Measurements from ENCODE around the gene ZNF827. TPM values are rescaled to one million over a fixed set of nuclear protein-coding genes. Genes with fewer than 3 reads are reported as not detected.

The ZNF827 gene
- total and polyA plus RNA-seq, 4 donors = 2.6 to 29.2 (median 12.3) TPM

GRCh38 chr4:145736241-145736831 lies 202.3 kb downstream of the ZNF827 start:
- H3K4me3 ChIP-seq (ENCODE audit: low read length in 2 of 2) = no peak overlapping the region
- intact Hi-C loops (cut with DNase I) = loop anchor here (5.0 to 10.0 kb wide), 5 partner anchors 66 to 552 kb away; partner anchors contain the start of genes OTUD4 (in 1 of the 2) and SMAD1 (in 1 of the 2)
- H3K36me3 ChIP-seq (ENCODE audit: control insufficient read depth in 1 of 2, insufficient read depth in 2 of 2, low read length in 1 of 2) = no peaks in the 10 kb centered on the region
- DNase-seq (peak; percentile 81 to 82), ATAC-seq (ENCODE audit: low FRiP score) (peak; percentile 56)
- peak overlapping the region; percentile 98 to 99 for H3K27ac ChIP-seq (ENCODE audit: low read depth in 1 of 2, low read length in 2 of 2)
- H3K9me3 ChIP-seq (ENCODE audit: control insufficient read depth, low read length) = no peaks in the 10 kb centered on the region
- 17 to 23% methylated on average over 9 of the region's 9 CpGs for WGBS, 2 donors
- H3K27me3 ChIP-seq (ENCODE audit: control insufficient read depth in 1 of 2, insufficient read depth in 2 of 2, low read length in 1 of 2) = no peaks in the 10 kb centered on the region
- H3K4me1 ChIP-seq (ENCODE audit: control insufficient read depth in 1 of 2, insufficient read depth in 2 of 2, low read length in 2 of 2) = peaks cover 0 to 5% of the 10 kb centered on the region in 2 donors

GRCh38 chr4:145735827-145736226 lies 202.8 kb downstream of the ZNF827 start:
- WGBS, 2 donors = 6 to 10% methylated on average over 4 of the region's 4 CpGs
- ATAC-seq (ENCODE audit: low FRiP score) (no peak), DNase-seq (no peak)
- peak overlapping the region; percentile 98 to 99 for H3K27ac ChIP-seq (ENCODE audit: low read depth in 1 of 2, low read length in 2 of 2)
- no peak overlapping the region for H3K4me3 ChIP-seq (ENCODE audit: low read length in 2 of 2)
- intact Hi-C loops (cut with DNase I) = loop anchor here (5.0 to 10.0 kb wide), 5 partner anchors 66 to 551 kb away; partner anchors contain the start of genes OTUD4 (in 1 of the 2) and SMAD1 (in 1 of the 2)
- peaks cover 0 to 5% of the 10 kb centered on the region in 2 donors for H3K4me1 ChIP-seq (ENCODE audit: control insufficient read depth in 1 of 2, insufficient read depth in 2 of 2, low read length in 2 of 2)
- H3K27me3 ChIP-seq (ENCODE audit: control insufficient read depth in 1 of 2, insufficient read depth in 2 of 2, low read length in 1 of 2) = no peaks in the 10 kb centered on the region
- no peaks in the 10 kb centered on the region for H3K9me3 ChIP-seq (ENCODE audit: control insufficient read depth, low read length)
- no peaks in the 10 kb centered on the region for H3K36me3 ChIP-seq (ENCODE audit: control insufficient read depth in 1 of 2, insufficient read depth in 2 of 2, low read length in 1 of 2)

GRCh38 chr4:145735347-145735675 lies 203.3 kb downstream of the ZNF827 start:
- DNase-seq (peak in 1 of 2 donors; percentile 48), ATAC-seq (ENCODE audit: low FRiP score) (no peak)
- intact Hi-C loops (cut with DNase I) = loop anchor here (5.0 to 10.0 kb wide), 5 partner anchors 67 to 551 kb away; partner anchors contain the start of genes OTUD4 (in 1 of the 2) and SMAD1 (in 1 of the 2)
- H3K4me1 ChIP-seq (ENCODE audit: control insufficient read depth in 1 of 2, insufficient read depth in 2 of 2, low read length in 2 of 2) = peaks cover 0 to 5% of the 10 kb centered on the region in 2 donors
- H3K36me3 ChIP-seq (ENCODE audit: control insufficient read depth in 1 of 2, insufficient read depth in 2 of 2, low read length in 1 of 2) = no peaks in the 10 kb centered on the region
- WGBS, 2 donors = 3 to 8% methylated on average over 2 of the region's 2 CpGs
- peak overlapping the region; percentile 98 to 99 for H3K27ac ChIP-seq (ENCODE audit: low read depth in 1 of 2, low read length in 2 of 2)
- H3K9me3 ChIP-seq (ENCODE audit: control insufficient read depth, low read length) = no peaks in the 10 kb centered on the region
- no peak overlapping the region for H3K4me3 ChIP-seq (ENCODE audit: low read length in 2 of 2)
- no peaks in the 10 kb centered on the region for H3K27me3 ChIP-seq (ENCODE audit: control insufficient read depth in 1 of 2, insufficient read depth in 2 of 2, low read length in 1 of 2)

GRCh38 chr4:145734576-145735346 lies 203.9 kb downstream of the ZNF827 start:
- H3K9me3 ChIP-seq (ENCODE audit: control insufficient read depth, low read length) = no peaks in the 10 kb centered on the region
- intact Hi-C loops (cut with DNase I) = loop anchor here (5.0 to 10.0 kb wide), 7 partner anchors 68 to 550 kb away; partner anchors contain the start of genes MMAA (in 1 of the 2), OTUD4 (in 1 of the 2), SMAD1 (in 1 of the 2) and ZNF827 (in 1 of the 2)
- no peaks in the 10 kb centered on the region for H3K27me3 ChIP-seq (ENCODE audit: control insufficient read depth in 1 of 2, insufficient read depth in 2 of 2, low read length in 1 of 2)
- peaks cover 0 to 3% of the 10 kb centered on the region in 2 donors for H3K4me1 ChIP-seq (ENCODE audit: control insufficient read depth in 1 of 2, insufficient read depth in 2 of 2, low read length in 2 of 2)
- peak; percentile 81 for ATAC-seq (ENCODE audit: low FRiP score)
- no peak overlapping the region for H3K4me3 ChIP-seq (ENCODE audit: low read length in 2 of 2)
- H3K36me3 ChIP-seq (ENCODE audit: control insufficient read depth in 1 of 2, insufficient read depth in 2 of 2, low read length in 1 of 2) = no peaks in the 10 kb centered on the region
- peak overlapping the region; percentile 98 to 99 for H3K27ac ChIP-seq (ENCODE audit: low read depth in 1 of 2, low read length in 2 of 2)
- DNase-seq = peak; percentile 93
- 3 to 5% methylated on average over 14 of the region's 14 CpGs for WGBS, 2 donors

- no peak overlapping the region for H3K4me3 ChIP-seq (ENCODE audit: low read length in 2 of 2)
Observed at GRCh38 chr4:145734031-145734430, 204.6 kb downstream of the ZNF827 start.

GRCh38 chr4:145732895-145733880 lies 205.4 kb downstream of the ZNF827 start:
- peak overlapping the region; percentile 28 to 53 for H3K4me3 ChIP-seq (ENCODE audit: low read length in 2 of 2)
- peaks cover 0 to 2% of the 10 kb centered on the region in 2 donors for H3K4me1 ChIP-seq (ENCODE audit: control insufficient read depth in 1 of 2, insufficient read depth in 2 of 2, low read length in 2 of 2)
- no peaks in the 10 kb centered on the region for H3K9me3 ChIP-seq (ENCODE audit: control insufficient read depth, low read length)
- intact Hi-C loops (cut with DNase I) = loop anchor here (1.0 to 10.0 kb wide), 8 partner anchors 72 to 548 kb away; partner anchors contain the start of genes MMAA (in 2 of the 2), OTUD4 (in 1 of the 2), SMAD1 (in 1 of the 2) and ZNF827 (in 1 of the 2)
- DNase-seq (peak; percentile 97 to 98), ATAC-seq (ENCODE audit: low FRiP score) (peak; percentile 94)
- no peaks in the 10 kb centered on the region for H3K36me3 ChIP-seq (ENCODE audit: control insufficient read depth in 1 of 2, insufficient read depth in 2 of 2, low read length in 1 of 2)
- H3K27me3 ChIP-seq (ENCODE audit: control insufficient read depth in 1 of 2, insufficient read depth in 2 of 2, low read length in 1 of 2) = no peaks in the 10 kb centered on the region
- H3K27ac ChIP-seq (ENCODE audit: low read depth in 1 of 2, low read length in 2 of 2) = peak overlapping the region; percentile 98 to 99
- WGBS, 2 donors = 1% methylated on average over 42 to 81 of the region's 81 CpGs

More at GRCh38 chr4:145734031-145734430, 204.6 kb downstream of the ZNF827 start:
- 35 to 38% methylated on average over 7 of the region's 7 CpGs for WGBS, 2 donors
- H3K36me3 ChIP-seq (ENCODE audit: control insufficient read depth in 1 of 2, insufficient read depth in 2 of 2, low read length in 1 of 2) = no peaks in the 10 kb centered on the region
- H3K27ac ChIP-seq (ENCODE audit: low read depth in 1 of 2, low read length in 2 of 2) = peak overlapping the region; percentile 92 to 98
- peaks cover 0 to 2% of the 10 kb centered on the region in 2 donors for H3K4me1 ChIP-seq (ENCODE audit: control insufficient read depth in 1 of 2, insufficient read depth in 2 of 2, low read length in 2 of 2)
- no peaks in the 10 kb centered on the region for H3K9me3 ChIP-seq (ENCODE audit: control insufficient read depth, low read length)
- ATAC-seq (ENCODE audit: low FRiP score) (no peak), DNase-seq (no peak)
- intact Hi-C loops (cut with DNase I) = loop anchor here (5.0 to 10.0 kb wide), 5 partner anchors 71 to 549 kb away; partner anchors contain the start of genes MMAA (in 1 of the 2), OTUD4 (in 1 of the 2), SMAD1 (in 1 of the 2) and ZNF827 (in 1 of the 2)
- no peaks in the 10 kb centered on the region for H3K27me3 ChIP-seq (ENCODE audit: control insufficient read depth in 1 of 2, insufficient read depth in 2 of 2, low read length in 1 of 2)

- H3K4me1 ChIP-seq (ENCODE audit: control insufficient read depth in 1 of 2, insufficient read depth in 2 of 2, low read length in 2 of 2) = peaks cover 0 to 2% of the 10 kb centered on the region in 2 donors
- H3K4me3 ChIP-seq (ENCODE audit: low read length in 2 of 2) = peak overlapping the region; percentile 7 to 28
- intact Hi-C loops (cut with DNase I) = loop anchor here (2.0 to 10.0 kb wide), 7 partner anchors 73 to 547 kb away; partner anchors contain the start of genes MMAA (in 2 of the 2), OTUD4 (in 1 of the 2), SMAD1 (in 1 of the 2) and ZNF827 (in 1 of the 2)
- DNase-seq (no peak), ATAC-seq (ENCODE audit: low FRiP score) (no peak)
- H3K27me3 ChIP-seq (ENCODE audit: control insufficient read depth in 1 of 2, insufficient read depth in 2 of 2, low read length in 1 of 2) = no peaks in the 10 kb centered on the region
- no peaks in the 10 kb centered on the region for H3K36me3 ChIP-seq (ENCODE audit: control insufficient read depth in 1 of 2, insufficient read depth in 2 of 2, low read length in 1 of 2)
- 38 to 42% methylated on average over 14 of the region's 14 CpGs for WGBS, 2 donors
- H3K9me3 ChIP-seq (ENCODE audit: control insufficient read depth, low read length) = no peaks in the 10 kb centered on the region
- peak overlapping the region; percentile 86 to 93 for H3K27ac ChIP-seq (ENCODE audit: low read depth in 1 of 2, low read length in 2 of 2)
Observed at GRCh38 chr4:145732001-145732815, 206.4 kb downstream of the ZNF827 start.

Measured in aorta (tissue), 5 donors.